Naive thymus-derived CD4-positive, alpha-beta T cell (primary cell): Measurements from ENCODE around the gene ELMO1. TPM values are rescaled to one million over a fixed set of nuclear protein-coding genes. Genes with fewer than 3 reads are reported as not detected.
"Not testable (repeated sequence)": the region's sequence is repeated elsewhere in the genome, so short reads cannot be mapped to it uniquely, and the experiment has no call there.

Experiments
- ATAC-seq: fragments of 150-1000 bp; cut with Tn5 transposase; 2 replicates; pipeline ENCODE4 v1.10.0; 2021; ENCODE audit warnings: mild to moderate bottlenecking, moderate library complexity
- CTCF ChIA-PET: fragments of 350-600 bp; sonication (Branson Sonifier 250); formaldehyde crosslinking; loops from one replicate; lab custom pipeline; 2021; ENCODE audit warnings: antibody characterized with exemption; lab: Charles Lee
- POLR2A ChIA-PET: fragments of 350-600 bp; sonication (Branson Sonifier 250); formaldehyde crosslinking; loops from one replicate; lab custom pipeline; 2021; ENCODE audit warnings: antibody characterized with exemption, inconsistent platforms; lab: Charles Lee
- DNase-seq, 9 donors: peaks; one replicate each; pipeline versions ENCODE4 v3.0.0 to v3.0.0-alpha.2; 2020 to 2022; ENCODE audit warnings: mixed read lengths in 1 of 9
- H3K27ac ChIP-seq: one replicate; pipeline ENCODE4 v1.7.0; 2013; ENCODE audit warnings: mild to moderate bottlenecking, low read depth, low read length, moderate library complexity
- H3K27me3 ChIP-seq, 2 donors: one replicate each; pipeline ENCODE4 v1.7.0; 2013; ENCODE audit warnings: low read length in 2 of 2, mild to moderate bottlenecking in 2 of 2, moderate library complexity in 2 of 2; ENCODE audit not compliant: control insufficient read depth in 2 of 2, insufficient read depth in 2 of 2
- H3K36me3 ChIP-seq, 3 experiments: 1 replicate in 2 of 3; 2 replicates in 1 of 3; pipeline ENCODE4 v1.7.0; 2013; ENCODE audit warnings: low read length in 3 of 3, mild to moderate bottlenecking in 3 of 3, moderate library complexity in 1 of 3; ENCODE audit not compliant: insufficient read depth in 3 of 3, control insufficient read depth in 2 of 3
- H3K4me1 ChIP-seq, 2 donors: one replicate each; pipeline ENCODE4 v1.7.0; 2013; ENCODE audit warnings: low read length in 2 of 2, mild to moderate bottlenecking in 2 of 2, moderate library complexity in 1 of 2; ENCODE audit not compliant: control insufficient read depth in 2 of 2, insufficient read depth in 2 of 2
- H3K4me3 ChIP-seq: 2 replicates; pipeline ENCODE4 v1.7.0; 2013; ENCODE audit warnings: mild to moderate bottlenecking, low read length
- H3K9me3 ChIP-seq, 3 experiments: 1 replicate in 2 of 3; 2 replicates in 1 of 3; pipeline ENCODE4 v1.7.0; 2013; ENCODE audit warnings: low read length in 3 of 3; ENCODE audit not compliant: control insufficient read depth in 2 of 3
- H3K27ac Mint-ChIP-seq, 9 donors: one replicate each; pipeline ENCODE4 v1.8.0; 2020 to 2022; ENCODE audit warnings: mixed read lengths in 9 of 9, mild to moderate bottlenecking in 8 of 9, moderate library complexity in 5 of 9, inconsistent platforms in 2 of 9
- H3K27me3 Mint-ChIP-seq, 5 donors: one replicate each; pipeline ENCODE4 v1.8.0; 2021 to 2022; ENCODE audit warnings: mixed read lengths in 5 of 5, mild to moderate bottlenecking in 1 of 5
- H3K36me3 Mint-ChIP-seq, 5 donors: one replicate each; pipeline ENCODE4 v1.8.0; 2020 to 2022; ENCODE audit warnings: mixed read lengths in 5 of 5, mild to moderate bottlenecking in 3 of 5, inconsistent platforms in 1 of 5
- H3K4me1 Mint-ChIP-seq, 7 donors: one replicate each; pipeline ENCODE4 v1.8.0; 2020 to 2022; ENCODE audit warnings: mixed read lengths in 7 of 7, mild to moderate bottlenecking in 3 of 7, inconsistent platforms in 1 of 7
- H3K4me3 Mint-ChIP-seq, 10 donors: one replicate each; pipeline ENCODE4 v1.8.0; 2020 to 2022; ENCODE audit warnings: mild to moderate bottlenecking in 10 of 10, mixed read lengths in 10 of 10, moderate library complexity in 6 of 10, inconsistent platforms in 2 of 10
- H3K9me3 Mint-ChIP-seq, 11 donors: one replicate each; pipeline ENCODE4 v1.8.0; 2020 to 2022; ENCODE audit warnings: mixed read lengths in 11 of 11, mild to moderate bottlenecking in 4 of 11, inconsistent platforms in 1 of 11, moderate library complexity in 1 of 11
- intact Hi-C, 2 donors: fragments of 100-400 bp; cut with micrococcal nuclease; formaldehyde crosslinking; loops; one replicate each; pipeline ENCODE4 v1.15.1; 2023
- polyA plus RNA-seq, 2 donors: library from polyadenylated mRNA; unstranded; fragments of 300-500 nt; fragmentation: Illumina TruSeq; gene quantifications; one replicate each; pipeline ENCODE4 v1.2.3, GENCODE V29; 2021
- total RNA-seq, 6 experiments: library from RNA in 5 of 6; stranded (reverse) in 5 of 6; gene quantifications; 1 replicate in 5 of 6; 2 replicates in 1 of 6; pipeline ENCODE4 v1.2.3 and lab custom pipeline; 2021 to 2026

The ELMO1 gene
- total and polyA plus RNA-seq, 7 experiments from 2014 or later = 63.6 to 160 (median 124) TPM

GRCh38 chr7:37141742-37142141, 306.9 kb downstream of the ELMO1 start:
- peaks cover 25 to 83% (median 70%) of the 10 kb centered on the region in 5 donors for H3K36me3 Mint-ChIP-seq
- H3K4me3 Mint-ChIP-seq = no peak overlapping the region
- intact Hi-C loops = no loop called here

DNA sequence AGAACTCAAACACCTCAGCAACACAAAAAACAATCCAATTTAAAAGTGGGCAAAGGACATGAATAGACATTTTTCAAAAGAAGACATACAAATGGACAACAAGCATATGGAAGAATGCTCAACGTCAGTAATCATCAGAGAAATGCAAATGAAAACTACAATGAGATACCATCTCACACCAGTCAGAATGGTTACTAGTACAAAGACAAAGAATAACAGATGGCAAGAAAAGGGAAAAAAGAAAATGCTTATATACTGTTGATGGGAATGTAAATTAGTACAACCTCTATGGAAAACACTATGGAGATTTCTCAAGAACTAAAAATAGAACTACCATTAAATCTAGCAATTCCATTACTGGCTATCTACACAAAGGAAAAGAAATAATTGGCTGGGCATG, 314.8 kb downstream of the ELMO1 start:
- ATAC-seq, H3K27ac ChIP-seq, intact Hi-C loops, H3K27me3 Mint-ChIP-seq, H3K9me3 ChIP-seq, DNase-seq, H3K27me3 ChIP-seq, H3K4me1 ChIP-seq, H3K4me3 Mint-ChIP-seq, CTCF ChIA-PET, H3K4me3 ChIP-seq: not testable (repeated sequence)
- Mint-ChIP-seq H3K9me3 (peaks cover 0 to 22% (median 9%) of the 10 kb centered on the region in 11 donors), H3K27ac (peak overlapping the region in 1 of 9 donors; percentile 4), H3K4me1 (peaks cover 6 to 50% (median 33%) of the 10 kb centered on the region in 7 donors), H3K36me3 (peaks cover 20 to 93% (median 81%) of the 10 kb centered on the region in 5 donors)
- peaks cover 0 to 31% (median 11%) of the 10 kb centered on the region in 3 experiments for H3K36me3 ChIP-seq
- POLR2A ChIA-PET = interaction anchor here (0.6 kb wide), 1 partner anchor 18 kb away, joined by 4 read pairs; no protein-coding TSS in a partner anchor

More at GRCh38 chr7:37141742-37142141, 306.9 kb downstream of the ELMO1 start:
- Mint-ChIP-seq H3K9me3 (peaks cover 14 to 58% (median 37%) of the 10 kb centered on the region in 11 donors), H3K27me3 (no peaks in the 10 kb centered on the region), H3K4me1 (peaks cover 0 to 34% (median 19%) of the 10 kb centered on the region in 7 donors), H3K27ac (no peak overlapping the region)
- DNase-seq (no peak), ATAC-seq (no peak)
- ChIA-PET CTCF (no interaction called here), POLR2A (no interaction called here)
- no peaks in the 10 kb centered on the region for H3K27me3 ChIP-seq
- H3K4me3 ChIP-seq = no peak overlapping the region
- H3K9me3 ChIP-seq = peaks cover 0 to 10% (median 0%) of the 10 kb centered on the region in 3 experiments
- H3K27ac ChIP-seq = no peak overlapping the region
- H3K4me1 ChIP-seq = no peaks in the 10 kb centered on the region
- peaks cover 0 to 10% (median 0%) of the 10 kb centered on the region in 3 experiments for H3K36me3 ChIP-seq

- Mint-ChIP-seq H3K27ac (peak overlapping the region in 3 of 9 donors; percentile 9 to 48 (median 19)), H3K27me3 (no peaks in the 10 kb centered on the region), H3K36me3 (peaks cover 30 to 96% (median 86%) of the 10 kb centered on the region in 5 donors), H3K9me3 (peaks cover 0 to 16% (median 5%) of the 10 kb centered on the region in 11 donors), H3K4me3 (no peak overlapping the region), H3K4me1 (peaks cover 6 to 38% (median 27%) of the 10 kb centered on the region in 7 donors)
- DNase-seq (no peak), ATAC-seq (no peak)
- ChIA-PET CTCF (no interaction called here), POLR2A (no interaction called here)
- Histone ChIP-seq H3K27me3 (no peaks in the 10 kb centered on the region), H3K4me1 (no peaks in the 10 kb centered on the region), H3K9me3 (no peaks in the 10 kb centered on the region), H3K36me3 (peaks cover 0 to 38% (median 11%) of the 10 kb centered on the region in 3 experiments), H3K27ac (no peak overlapping the region), H3K4me3 (no peak overlapping the region)
- intact Hi-C loops = no loop called here
Measured at GRCh38 chr7:37131855-37132254, 316.8 kb downstream of the ELMO1 start.

GRCh38 chr7:37129035-37129425, 319.6 kb downstream of the ELMO1 start:
- H3K9me3 Mint-ChIP-seq = peaks cover 0 to 31% (median 6%) of the 10 kb centered on the region in 11 donors
- ATAC-seq (no peak), DNase-seq (no peak)
- ChIA-PET CTCF (no interaction called here), POLR2A (no interaction called here)
- intact Hi-C loops = no loop called here
- H3K27me3 ChIP-seq = no peaks in the 10 kb centered on the region
- H3K9me3 ChIP-seq = no peaks in the 10 kb centered on the region
- H3K36me3 Mint-ChIP-seq = peaks cover 37 to 90% (median 80%) of the 10 kb centered on the region in 5 donors
- H3K36me3 ChIP-seq = peaks cover 0 to 38% (median 11%) of the 10 kb centered on the region in 3 experiments
- H3K4me3 Mint-ChIP-seq = no peak overlapping the region
- no peaks in the 10 kb centered on the region for H3K27me3 Mint-ChIP-seq
- peak overlapping the region in 4 of 9 donors; percentile 2 to 71 (median 35) for H3K27ac Mint-ChIP-seq
- H3K4me1 ChIP-seq = no peaks in the 10 kb centered on the region
- H3K4me1 Mint-ChIP-seq = peaks cover 5 to 26% (median 17%) of the 10 kb centered on the region in 7 donors
- no peak overlapping the region for H3K4me3 ChIP-seq
- H3K27ac ChIP-seq = no peak overlapping the region

DNA sequence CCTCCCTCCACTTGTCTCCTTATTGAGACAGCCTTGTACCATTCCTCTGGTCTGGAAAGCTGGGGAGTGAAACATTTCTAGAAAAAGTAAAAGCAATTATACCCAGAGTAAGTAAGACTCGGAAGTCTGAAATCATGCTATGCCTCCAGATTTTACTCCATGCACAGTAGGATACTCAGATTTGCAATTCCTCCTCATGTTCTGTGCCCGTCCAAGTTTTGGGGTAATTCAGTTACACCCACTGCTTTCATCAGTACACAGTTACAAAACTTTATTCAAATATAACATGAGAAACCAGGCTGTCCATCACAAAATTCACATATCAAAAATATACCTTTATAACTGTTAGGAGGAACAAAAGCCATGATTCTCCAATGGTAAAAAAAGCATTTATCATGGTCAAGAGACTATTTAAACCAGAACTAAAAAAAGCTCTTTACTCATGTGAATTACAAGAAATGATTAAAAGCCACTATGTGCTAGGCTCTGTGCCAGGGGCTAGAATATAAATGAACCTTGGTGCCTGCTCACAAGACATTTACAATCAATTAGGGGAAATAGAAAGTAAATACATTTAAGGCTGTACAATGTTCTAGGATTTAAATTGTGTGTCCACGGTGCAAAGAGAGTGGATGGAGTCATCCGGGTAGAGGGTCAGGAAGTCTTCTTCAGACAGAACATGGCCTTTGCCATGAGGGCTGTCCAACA, 320.2 kb downstream of the ELMO1 start:
- ChIA-PET POLR2A (no interaction called here), CTCF (no interaction called here)
- Mint-ChIP-seq H3K9me3 (peaks cover 0 to 31% (median 6%) of the 10 kb centered on the region in 11 donors), H3K27me3 (no peaks in the 10 kb centered on the region), H3K4me1 (peaks cover 6 to 27% (median 17%) of the 10 kb centered on the region in 7 donors), H3K36me3 (peaks cover 37 to 88% (median 74%) of the 10 kb centered on the region in 5 donors), H3K4me3 (no peak overlapping the region), H3K27ac (peak overlapping the region in 4 of 9 donors; percentile 2 to 71 (median 35))
- ATAC-seq (no peak), DNase-seq (no peak)
- Histone ChIP-seq H3K4me3 (no peak overlapping the region), H3K4me1 (no peaks in the 10 kb centered on the region), H3K9me3 (no peaks in the 10 kb centered on the region), H3K36me3 (peaks cover 0 to 38% (median 11%) of the 10 kb centered on the region in 3 experiments), H3K27me3 (no peaks in the 10 kb centered on the region), H3K27ac (no peak overlapping the region)
- intact Hi-C loops = no loop called here

DNA sequence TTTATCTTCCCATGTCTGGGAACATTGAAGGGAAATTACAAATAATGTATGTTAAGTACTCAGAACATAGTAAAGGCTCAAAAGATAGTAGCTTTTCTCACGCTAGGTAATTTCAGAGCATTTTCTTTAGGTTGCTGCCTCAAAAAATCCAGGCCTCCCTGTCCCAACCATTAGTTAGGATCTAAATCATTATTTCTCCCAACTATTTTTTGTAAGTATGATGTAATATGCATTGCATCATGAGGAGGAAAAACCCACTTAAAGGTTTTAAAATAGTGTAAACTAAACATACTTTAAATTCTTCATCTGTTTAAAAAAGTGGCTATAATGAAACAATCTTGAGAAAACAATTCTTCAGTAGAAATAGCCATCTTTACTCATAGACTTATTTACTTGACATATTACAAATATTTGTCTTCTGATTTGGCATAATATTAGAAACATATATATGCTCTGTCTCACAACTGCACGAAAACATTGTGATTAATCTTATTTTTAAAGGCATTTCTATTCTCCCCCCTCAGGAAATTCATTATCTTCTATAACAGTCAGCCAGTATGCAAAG, 329.3 kb downstream of the ELMO1 start:
- no peak overlapping the region for H3K4me3 ChIP-seq
- H3K27ac ChIP-seq = no peak overlapping the region
- intact Hi-C loops = no loop called here
- H3K27me3 ChIP-seq = no peaks in the 10 kb centered on the region
- H3K27ac Mint-ChIP-seq = peak overlapping the region in 4 of 9 donors; percentile 7 to 61 (median 32)
- no peaks in the 10 kb centered on the region for H3K36me3 ChIP-seq
- H3K4me1 ChIP-seq = peaks cover 0 to 30% of the 10 kb centered on the region in 2 donors
- H3K4me3 Mint-ChIP-seq = peak overlapping the region in 1 of 10 donors; percentile 38
- peaks cover 29 to 97% (median 89%) of the 10 kb centered on the region in 7 donors for H3K4me1 Mint-ChIP-seq
- peaks cover 6 to 37% (median 20%) of the 10 kb centered on the region in 5 donors for H3K36me3 Mint-ChIP-seq
- ChIA-PET POLR2A (no interaction called here), CTCF (no interaction called here)
- DNase-seq = no peak
- H3K9me3 ChIP-seq = no peaks in the 10 kb centered on the region
- no peaks in the 10 kb centered on the region for H3K27me3 Mint-ChIP-seq
- ATAC-seq = no peak
- peaks cover 0 to 22% (median 3%) of the 10 kb centered on the region in 11 donors for H3K9me3 Mint-ChIP-seq
